GM18507 (cell line): ENCODE results near the gene CHEK2.
"Not testable (repeated sequence)": the region's sequence is repeated elsewhere in the genome, so short reads cannot be mapped to it uniquely, and the experiment has no call there.

Experiments used
- DNase-seq: peaks from one replicate; pipeline ENCODE4 v3.0.0; 2011; ENCODE audit warnings: low read depth; ENCODE audit not compliant: insufficient read length; ENCODE audit errors: extremely low spot score
- FAIRE-seq: peaks from 2 replicates; lab custom pipeline; 2011; peaks lifted over from hg19 to GRCh38; lab: Jason Lieb, UNC

The CHEK2 gene

DNA sequence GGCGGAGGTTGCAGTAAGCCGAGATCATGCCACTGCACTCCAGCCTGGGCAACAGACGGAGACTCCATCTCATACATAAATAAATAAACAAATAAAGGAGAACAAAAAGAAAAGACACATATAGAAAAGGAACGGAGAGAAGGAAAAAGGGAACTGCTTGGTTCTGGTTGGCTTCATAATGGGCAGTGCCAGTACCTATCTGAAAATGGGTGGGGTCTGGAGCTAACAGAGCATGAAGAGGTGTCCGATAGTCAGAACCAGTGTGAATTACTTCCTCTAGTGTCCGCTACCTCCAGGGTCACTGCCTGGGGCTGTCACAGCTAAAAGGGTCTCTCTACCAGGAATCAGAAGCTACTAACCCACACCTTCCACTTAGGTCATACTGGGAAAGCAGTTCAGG lies 34.8 kb downstream of the CHEK2 start:
- DNase-seq (no peak), FAIRE-seq (peak; percentile 35)

DNA sequence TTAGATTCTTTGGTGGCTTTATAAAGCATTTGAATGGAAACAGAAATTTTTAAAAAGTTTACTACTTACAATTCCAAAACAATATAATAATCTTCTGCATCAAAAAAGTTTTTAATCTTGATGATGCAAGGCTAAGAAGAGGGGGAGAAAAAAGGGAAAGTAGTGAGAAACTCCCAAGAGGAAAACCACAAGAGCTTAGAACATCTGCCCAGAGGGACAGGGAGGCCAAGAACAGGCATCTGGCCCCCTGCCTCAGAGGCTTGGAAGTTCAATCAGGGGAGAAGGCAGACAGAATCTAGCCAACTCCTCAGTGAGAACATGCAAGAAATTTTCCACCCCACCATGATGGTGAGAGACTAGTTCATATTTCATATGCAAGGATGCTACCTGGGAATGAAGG lies 38.2 kb downstream of the CHEK2 start:
- DNase-seq = no peak
- FAIRE-seq = no peak

DNA sequence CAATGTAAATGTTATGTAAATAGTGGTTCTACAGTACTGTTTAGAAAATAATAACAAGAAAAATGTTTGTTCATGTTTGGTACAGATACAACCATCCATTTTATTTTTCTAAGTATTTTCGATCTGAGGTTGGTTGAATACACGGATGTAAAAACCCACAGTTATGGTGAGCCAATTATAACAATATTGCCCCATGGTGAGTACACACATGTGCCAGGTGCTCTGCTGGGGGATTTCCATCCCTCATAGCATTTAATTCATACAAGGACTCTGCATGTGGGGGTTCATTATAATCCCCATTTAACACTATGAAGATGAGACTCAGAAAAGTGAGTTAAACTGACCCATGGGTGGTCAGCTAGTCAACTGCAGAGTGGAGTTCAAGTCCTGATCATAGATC lies 38.7 kb downstream of the CHEK2 start:
- DNase-seq (no peak), FAIRE-seq (no peak)

DNA sequence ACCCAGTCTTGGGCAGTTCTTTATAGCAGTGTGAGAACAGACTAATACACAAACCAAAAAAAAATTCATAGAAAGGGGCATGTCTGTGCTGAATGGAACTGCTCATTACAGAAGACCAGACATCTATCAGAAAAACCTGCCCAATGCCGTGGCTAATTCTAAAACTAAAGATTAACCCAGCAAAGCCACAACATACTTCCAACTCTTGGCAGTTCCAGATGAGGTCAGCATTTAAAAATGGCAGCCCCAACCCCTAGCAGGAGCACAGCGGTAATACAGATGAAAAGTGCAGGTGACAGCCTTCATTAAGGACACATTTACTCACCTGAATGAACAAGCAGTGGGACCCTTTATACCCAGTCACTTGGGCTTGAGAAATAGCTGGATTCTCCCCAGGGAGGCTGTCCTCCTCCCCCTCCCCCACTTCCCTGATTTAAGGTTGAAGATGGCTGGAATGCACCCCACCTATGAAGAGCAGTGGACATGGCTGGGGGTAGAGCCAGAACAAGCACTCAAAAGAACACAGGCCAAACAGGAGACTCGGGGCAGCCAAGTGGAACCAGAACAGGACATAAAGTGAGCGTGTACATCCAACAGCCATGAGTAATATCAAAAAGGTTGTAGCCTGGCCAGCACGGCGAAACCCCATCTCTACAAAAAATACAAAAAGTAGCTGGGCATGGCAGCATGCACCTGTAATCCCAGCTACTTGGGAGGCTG lies 48.4 kb downstream of the CHEK2 start:
- not testable (repeated sequence) for DNase-seq, FAIRE-seq

DNA sequence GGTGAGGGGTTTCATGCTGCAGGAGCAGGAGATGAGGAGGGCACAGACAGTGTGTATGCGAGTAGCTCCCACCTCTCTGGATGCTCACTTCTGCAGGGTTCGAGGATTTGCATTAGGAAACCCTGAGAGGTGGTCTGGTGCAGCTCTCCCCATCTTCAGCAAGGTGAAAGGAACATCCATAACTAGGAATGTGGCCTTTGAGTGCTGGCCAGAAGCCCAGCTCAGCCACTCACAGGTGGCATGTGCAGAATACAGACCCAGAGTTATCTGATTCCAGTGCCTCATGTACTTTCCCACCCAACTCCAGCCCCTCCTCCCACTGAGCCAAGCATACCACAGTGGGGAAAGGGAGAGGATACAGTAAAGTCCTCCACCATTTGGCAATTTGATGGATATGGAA lies 51.8 kb downstream of the CHEK2 start:
- DNase-seq, FAIRE-seq: not testable (repeated sequence)

DNA sequence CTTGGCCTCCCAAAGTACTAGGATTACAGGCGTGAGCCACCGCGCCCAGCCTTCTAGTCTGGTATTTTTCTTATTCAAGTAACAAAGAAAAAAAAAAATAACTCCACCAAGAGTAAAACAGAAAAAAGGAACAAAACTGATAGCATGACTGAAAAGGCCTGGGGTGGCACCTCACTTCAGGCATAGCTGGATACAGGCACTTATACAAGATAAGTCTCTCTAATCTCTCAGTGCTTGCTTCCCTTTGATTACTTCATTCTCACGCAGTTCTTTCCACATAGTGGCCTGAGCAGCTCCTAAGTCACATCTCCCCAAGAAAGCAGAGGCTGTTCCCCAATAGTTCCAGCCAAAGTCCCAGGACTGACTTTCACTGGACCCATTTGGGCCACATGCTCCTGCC lies 58.7 kb downstream of the CHEK2 start:
- not testable (repeated sequence) for DNase-seq, FAIRE-seq

DNA sequence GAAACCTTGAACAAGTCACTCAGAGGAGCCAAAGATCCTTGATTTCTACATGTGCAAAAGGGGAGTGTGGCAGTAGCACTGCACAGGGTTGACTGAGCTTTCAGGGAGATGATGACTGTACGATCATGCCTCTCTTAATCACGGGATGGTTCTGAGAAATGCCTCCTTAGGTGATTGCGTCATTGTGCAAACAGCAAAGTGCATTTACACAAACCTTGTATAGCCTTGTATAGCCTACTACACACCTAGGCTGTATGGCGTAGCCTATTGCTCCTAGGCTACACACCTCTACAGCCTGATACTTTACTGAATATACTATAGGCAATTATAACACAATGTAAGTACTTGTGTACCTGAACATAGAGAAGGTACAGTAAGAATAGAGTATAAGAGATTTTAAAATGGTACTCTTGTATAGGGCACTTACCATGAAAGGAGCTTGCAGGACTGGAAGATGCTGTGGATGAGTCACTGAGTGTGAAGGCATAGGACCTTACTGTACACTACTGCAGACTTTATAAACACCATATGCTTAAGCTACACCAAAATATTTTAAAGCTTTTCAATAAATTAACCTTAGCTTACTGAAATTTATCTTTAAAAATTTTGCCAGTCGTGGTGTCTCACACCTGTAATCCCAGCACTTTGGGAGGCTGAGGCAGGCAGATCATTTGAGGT lies 60.7 kb downstream of the CHEK2 start:
- DNase-seq, FAIRE-seq: not testable (repeated sequence)

DNA sequence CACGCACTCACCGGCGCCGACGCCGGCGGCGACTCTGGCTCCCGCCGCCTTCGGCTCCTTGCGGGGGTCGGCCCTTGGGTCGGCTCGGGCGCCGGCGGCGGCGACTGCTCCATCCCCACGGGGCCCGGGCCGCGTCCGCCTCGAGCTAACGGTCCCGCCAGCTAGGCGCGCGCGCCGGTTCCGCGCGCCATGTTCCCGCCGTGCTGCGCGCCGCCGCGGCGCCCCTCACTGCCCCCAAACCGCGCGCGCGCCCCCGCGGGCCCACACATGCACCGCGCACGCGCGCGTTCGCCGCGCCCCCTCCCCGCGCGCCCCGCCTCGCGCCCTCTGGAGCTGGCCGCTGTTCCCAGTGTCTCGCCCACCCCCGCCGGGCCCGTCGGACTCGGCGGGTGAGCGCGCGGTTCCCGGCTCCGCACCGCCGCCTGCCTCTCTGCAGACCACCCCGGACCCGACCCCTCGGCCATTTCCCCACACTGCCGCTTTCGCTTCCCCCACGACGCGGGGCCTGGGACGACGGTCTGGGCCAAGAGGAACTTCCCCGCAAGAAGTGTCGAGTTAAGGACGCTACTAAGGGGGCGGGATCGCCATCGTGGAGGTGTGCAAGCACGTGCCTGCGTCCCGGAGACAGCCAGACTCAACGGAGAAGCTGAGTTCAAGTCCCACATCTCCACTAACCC lies 61.9 kb downstream of the CHEK2 start, which contains the start of gene TTC28:
TSS of gene TTC28 (minus strand) at position 230 of the 677 bp plus-strand sequence. CDS start at position 113, 117 bp downstream.
- DNase-seq, FAIRE-seq: not testable (repeated sequence)

DNA sequence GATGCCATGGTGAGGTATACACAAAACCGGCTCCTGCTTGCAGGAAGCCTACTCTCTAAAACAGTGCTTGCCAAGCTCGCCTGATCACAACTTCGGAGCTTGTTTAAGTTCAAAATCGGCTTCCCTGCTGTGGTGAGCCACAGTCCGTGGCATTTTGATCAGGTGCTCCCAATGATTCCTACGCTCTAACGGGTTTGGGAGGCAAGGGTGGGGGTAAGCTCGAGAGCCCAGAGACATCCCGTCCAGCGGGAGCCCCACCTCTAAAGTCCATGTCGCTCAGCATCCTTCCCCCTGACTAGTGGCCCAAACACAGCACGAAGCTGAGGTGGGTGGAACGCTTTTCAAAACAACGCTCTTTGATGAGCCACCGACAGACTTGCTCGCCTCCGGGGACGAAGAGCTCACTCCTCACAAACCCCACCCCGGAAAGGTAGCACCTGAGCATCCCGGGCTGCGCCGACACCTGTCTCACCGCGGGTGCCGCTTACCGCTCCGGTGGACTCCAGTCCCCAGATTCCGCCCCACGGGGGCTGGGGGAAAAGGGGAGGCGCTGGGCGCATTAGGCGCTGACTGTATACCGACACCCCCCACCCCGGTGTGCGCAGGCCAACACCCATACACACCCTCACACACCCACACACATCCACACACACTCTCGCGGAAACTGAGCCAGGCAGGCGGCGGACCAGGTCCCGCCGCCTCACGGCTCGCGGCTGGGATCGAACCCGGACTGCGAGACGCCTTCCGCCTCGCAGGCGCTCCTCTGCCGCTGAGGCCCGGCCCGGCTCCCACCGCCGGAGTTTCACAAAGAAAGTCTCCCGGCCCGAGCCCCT lies 62.6 kb downstream of the CHEK2 start:
- not testable (repeated sequence) for FAIRE-seq, DNase-seq

DNA sequence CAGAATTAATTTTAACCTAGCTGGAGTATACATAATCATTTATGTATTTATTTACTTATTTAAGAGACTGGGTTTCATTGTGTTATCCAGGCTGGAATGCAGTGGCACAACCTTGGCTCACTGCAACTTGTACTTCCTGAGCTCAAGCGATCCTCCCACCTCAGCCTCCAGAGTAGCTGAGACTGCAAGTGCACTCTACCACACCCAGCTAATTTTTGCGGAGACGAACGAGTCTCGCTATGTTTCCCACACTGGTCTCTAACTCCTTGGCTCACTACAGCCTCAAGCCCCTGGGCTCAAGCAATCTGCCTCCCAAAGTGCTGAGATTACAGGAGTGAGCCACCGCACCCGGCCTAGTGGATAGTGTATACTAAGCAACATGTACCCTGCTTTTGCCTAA lies 63.5 kb downstream of the CHEK2 start:
- FAIRE-seq, DNase-seq: not testable (repeated sequence)

DNA sequence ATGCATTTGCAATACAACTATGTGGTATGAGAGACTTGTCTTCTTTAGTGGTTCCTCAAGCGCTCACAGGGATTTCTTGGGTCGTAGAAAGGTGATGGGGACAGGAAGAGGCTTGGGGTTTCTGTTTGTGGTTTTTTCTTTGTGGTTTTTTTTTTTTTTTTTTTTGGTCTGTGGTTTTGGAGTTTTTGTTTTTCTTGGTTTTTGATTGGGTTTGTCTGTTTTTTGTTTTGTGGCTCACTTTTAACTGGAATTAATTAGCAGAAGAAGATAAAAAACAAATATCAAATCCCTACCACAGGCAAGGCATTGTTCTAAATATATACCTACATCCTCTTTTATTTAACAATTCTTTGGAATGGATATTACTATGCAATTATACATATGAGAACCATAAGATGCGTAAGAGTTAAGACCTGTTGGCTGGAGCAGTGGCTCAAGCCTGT lies 67.5 kb downstream of the CHEK2 start:
- DNase-seq = peak; percentile 26
- FAIRE-seq = peak; percentile 24

DNA sequence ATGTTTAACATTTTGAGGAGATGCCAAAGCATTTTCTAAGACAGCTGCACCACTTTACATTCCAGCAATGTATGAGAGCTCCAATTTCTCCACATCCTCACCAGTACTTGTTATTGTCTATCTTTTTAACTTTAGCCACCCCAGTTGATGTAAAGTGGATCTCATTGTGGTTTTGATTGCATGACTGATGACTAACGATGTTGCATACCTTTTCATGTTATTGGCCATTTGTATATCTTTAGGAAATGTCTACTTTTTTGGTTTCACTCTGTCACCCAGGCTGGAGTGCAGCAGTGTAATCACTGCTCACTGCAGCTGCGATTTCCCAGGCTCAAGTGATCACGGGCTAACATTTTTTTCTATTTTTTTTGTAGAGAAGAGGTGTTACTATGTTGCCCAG lies 70.9 kb downstream of the CHEK2 start:
- DNase-seq = no peak
- FAIRE-seq = no peak

DNA sequence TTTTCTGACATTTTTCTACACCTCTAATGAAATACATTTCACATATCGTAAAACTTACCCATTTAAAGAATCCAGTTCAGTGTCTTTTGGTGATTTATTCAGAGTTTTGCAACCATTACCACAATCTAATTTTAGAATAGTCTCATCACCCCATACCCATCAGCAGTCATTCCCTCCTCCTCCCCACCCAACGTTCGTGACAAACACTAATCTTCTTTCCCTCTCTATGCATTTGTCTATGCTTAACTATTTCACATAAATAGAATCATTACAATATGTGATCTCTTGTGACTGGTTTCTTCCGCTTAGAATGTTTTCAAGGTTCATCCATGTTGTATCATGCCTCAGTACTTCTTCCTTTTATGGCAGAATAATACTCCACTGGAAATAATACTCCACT lies 71.5 kb downstream of the CHEK2 start:
- DNase-seq = no peak
- no peak for FAIRE-seq

DNA sequence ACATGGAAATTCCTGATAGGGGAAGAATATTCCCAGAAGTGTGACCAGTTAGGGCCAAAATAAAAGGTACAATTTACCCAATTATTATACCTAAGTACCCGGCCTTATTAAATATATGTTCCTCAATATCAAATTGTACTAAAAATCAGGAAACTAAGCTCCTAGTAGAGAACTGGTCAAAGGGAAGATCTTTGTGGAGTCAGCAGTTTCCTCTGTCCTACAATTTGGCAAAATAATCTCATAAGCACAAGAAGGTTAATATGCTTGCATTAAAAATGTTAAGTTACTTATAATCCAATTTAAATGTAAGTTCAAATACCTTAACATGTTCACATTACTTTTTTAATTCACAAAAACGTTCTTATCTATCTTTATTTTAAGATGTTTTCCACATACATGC lies 72.2 kb downstream of the CHEK2 start:
- FAIRE-seq (no peak), DNase-seq (no peak)

DNA sequence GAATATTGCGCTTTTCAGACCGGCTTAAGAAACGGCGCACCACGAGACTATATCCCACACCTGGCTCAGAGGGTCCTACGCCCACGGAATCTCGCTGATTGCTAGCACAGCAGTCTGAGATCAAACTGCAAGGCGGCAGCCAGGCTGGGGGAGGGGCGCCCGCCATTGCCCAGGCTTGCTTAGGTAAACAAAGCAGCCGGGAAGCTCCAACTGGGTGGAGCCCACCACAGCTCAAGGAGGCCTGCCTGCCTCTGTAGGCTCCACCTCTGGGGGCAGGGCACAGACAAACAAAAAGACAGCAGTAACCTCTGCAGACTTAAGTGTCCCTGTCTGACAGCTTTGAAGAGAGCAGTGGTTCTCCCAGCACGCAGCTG lies 78.1 kb downstream of the CHEK2 start:
- DNase-seq, FAIRE-seq: not testable (repeated sequence)

DNA sequence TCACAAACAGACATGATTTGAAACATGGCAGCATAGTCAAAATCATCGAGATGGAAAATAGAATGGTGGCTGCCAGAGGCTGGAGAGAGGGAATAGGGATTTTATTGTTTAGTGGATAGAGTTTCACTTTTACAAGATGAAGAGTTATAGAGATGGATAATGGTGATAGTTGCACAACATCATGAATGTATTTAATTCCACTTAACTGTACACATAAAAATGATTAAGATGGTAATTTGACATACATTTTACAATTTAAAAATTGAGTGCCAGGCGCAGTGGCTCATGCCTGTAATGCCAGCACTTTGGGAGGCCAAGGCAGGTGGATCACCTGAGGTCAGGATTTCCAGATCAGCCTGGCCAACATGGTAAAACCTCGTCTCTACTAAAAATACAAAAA lies 83.2 kb downstream of the CHEK2 start:
- DNase-seq (no peak), FAIRE-seq (no peak)

DNA sequence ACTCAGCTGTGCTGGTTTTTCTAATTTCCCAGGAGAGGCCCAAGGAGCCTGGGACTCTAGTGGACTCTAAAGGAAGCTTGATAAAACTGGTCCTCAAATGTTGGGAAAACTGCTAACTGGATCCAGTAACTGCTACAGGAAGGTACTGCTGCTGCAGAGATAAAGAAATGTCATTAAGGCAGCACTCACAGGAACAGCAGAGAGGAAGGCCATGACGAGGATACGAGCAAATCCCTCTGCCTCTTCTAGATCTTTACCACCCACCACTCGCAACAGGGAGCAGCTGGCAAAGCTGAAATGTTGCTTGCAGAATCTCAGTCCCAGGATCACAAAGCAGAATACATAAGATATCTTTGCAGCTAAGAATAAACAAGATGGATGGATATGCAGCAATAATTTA lies 85.4 kb downstream of the CHEK2 start:
- FAIRE-seq = no peak
- DNase-seq = no peak

DNA sequence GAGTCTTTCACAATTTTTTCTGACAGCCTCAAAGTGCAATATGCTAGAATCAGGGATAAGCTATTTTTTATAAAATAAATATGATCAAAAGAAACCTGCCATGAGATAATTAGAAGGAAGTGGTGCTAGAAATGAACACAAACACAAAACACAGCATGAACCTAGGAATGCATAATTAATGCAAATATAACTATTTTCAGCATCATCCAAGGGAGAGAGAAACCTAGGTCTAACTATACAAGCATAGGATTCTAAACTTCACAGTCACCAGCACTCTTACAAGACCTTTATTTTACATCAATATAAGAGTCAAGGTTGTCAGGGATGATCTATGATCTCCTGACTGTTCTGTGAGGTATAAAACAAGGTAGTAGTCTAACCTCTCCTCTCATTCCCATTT lies 91.2 kb downstream of the CHEK2 start:
- no peak for FAIRE-seq
- no peak for DNase-seq

DNA sequence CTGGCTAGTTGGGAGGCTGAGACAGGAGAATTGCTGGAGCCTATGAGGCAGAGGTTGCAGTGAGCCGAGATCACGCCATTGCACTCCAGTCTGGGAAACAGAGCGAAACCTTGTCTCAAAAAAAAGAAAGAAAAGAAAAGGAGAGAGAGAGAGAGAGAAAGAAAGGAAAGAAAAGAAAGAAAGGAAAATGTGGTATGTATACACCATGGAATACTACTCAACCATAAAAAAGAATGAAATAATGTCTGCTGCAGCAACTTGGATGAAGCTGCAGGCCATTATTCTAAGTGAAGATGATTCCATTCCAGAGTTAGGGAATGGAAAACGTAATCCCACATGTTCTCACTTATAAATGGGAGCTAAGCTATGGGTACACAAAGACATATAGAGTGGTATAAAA lies 92.8 kb downstream of the CHEK2 start:
- DNase-seq = no peak
- no peak for FAIRE-seq

DNA sequence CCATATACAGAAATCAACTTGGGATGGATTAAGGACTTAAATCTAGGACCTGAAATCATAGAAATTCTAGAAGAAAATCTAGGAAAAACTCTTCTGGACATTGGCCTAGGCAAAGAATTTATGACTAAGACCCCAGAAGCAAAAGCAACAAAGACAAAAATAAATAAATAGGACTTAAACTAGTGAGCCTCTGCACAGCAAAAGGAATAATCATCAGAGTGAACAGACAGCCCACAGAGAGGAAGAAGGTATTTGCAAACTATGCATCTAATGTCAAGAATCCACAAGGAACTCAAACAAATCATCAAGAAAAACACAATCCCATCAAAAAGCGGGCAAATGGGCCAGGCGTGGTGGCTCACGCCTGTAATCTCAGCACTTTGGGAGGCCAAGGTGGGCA lies 94.4 kb downstream of the CHEK2 start:
- no peak for FAIRE-seq
- no peak for DNase-seq
